K562 (cell line): ENCODE results near the gene LAPTM5. TPM values are rescaled to one million over a fixed set of nuclear protein-coding genes. Genes with fewer than 3 reads are reported as not detected.

Source experiments
- SNIP1 ChIP-seq: fragments of 450-650 bp; IDR thresholded peaks from 2 replicates; pipeline ENCODE4 v1.7.1; 2017; ENCODE audit warnings: low read depth, mild to moderate bottlenecking
- TAF1 ChIP-seq: IDR thresholded peaks from 2 replicates; pipeline ENCODE4 v1.6.1; 2011; ENCODE audit warnings: mild to moderate bottlenecking, low read length, moderate library complexity; ENCODE audit not compliant: insufficient read depth, control insufficient read depth, severe bottlenecking; ENCODE audit errors: extremely low read depth
- XRCC5 ChIP-seq: fragments of 200-400 bp; formaldehyde crosslinking; IDR thresholded peaks from 2 replicates; pipeline ENCODE4 v1.6.1; 2017; ENCODE audit warnings: low read depth, mild to moderate bottlenecking, low read length
- polyA plus RNA-seq, 8 experiments: library from polyadenylated mRNA; depleted of rRNA in 4 of 8; stranded (reverse) in 5 of 8; unstranded in 3 of 8; fragments of >200 nt; fragmentation: Nextera tagmentation in 2 of 8; fragmentation: Illumina TruSeq in 1 of 8; extraction: Ambion mirVana in 2 of 8; extraction: Trizol in 1 of 8; gene quantifications; 2 replicates each; pipeline versions ENCODE4 v1.2.1 to v1.2.3, GENCODE V29; 2011 to 2014; ENCODE audit warnings: inconsistent platforms in 1 of 8, missing spikeins in 1 of 8
- total RNA-seq, 7 experiments: library from RNA; depleted of rRNA in 6 of 7; stranded (reverse); fragments of >200 nt in 6 of 7; fragmentation: Illumina TruSeq in 2 of 7; extraction: Trizol in 2 of 7; gene quantifications; 2 replicates each; pipeline versions ENCODE4 v1.2.1 to v1.2.3, GENCODE V29; 2011 to 2021; ENCODE audit warnings: low replicate concordance in 1 of 7
- TF ChIP-seq, protein P1 (sequence below), 2 experiments: fragments of 450-650 bp in 1 of 2; sonication (generic) in 1 of 2; formaldehyde crosslinking in 1 of 2; IDR thresholded peaks; 2 replicates each; pipeline versions ENCODE4 v1.7.1 to v1.9.0; 2016 to 2022; ENCODE audit warnings: inconsistent platforms in 1 of 2, mild to moderate bottlenecking in 1 of 2, missing genetic modification reagents in 1 of 2
- TF ChIP-seq, protein P2 (sequence below): sonication (generic); formaldehyde crosslinking; IDR thresholded peaks from 2 replicates; pipeline ENCODE4 v1.8.1; 2023; ENCODE audit warnings: mild to moderate bottlenecking, missing genetic modification reagents
- TF ChIP-seq, protein P3 (sequence below), 2 experiments: IDR thresholded peaks in 1 of 2; conservative IDR thresholded peaks in 1 of 2; 2 replicates each; pipeline ENCODE4 v1.6.1; 2016; ENCODE audit warnings: low read depth in 2 of 2, mild to moderate bottlenecking in 1 of 2, missing compliant biosample characterization in 1 of 2, missing genetic modification characterization in 1 of 2, moderate library complexity in 1 of 2
- TF ChIP-seq, protein P4 (sequence below): fragments of 450-650 bp; IDR thresholded peaks from one replicate; pipeline ENCODE4 v1.6.1; 2018; ENCODE audit warnings: mild to moderate bottlenecking, moderate library complexity; ENCODE audit not compliant: partially characterized antibody

Gene LAPTM5
- total and polyA plus RNA-seq, 9 of the 15 experiments (the other 6 are each of a cell fraction or from before 2014, with no cell fraction given) = 2.4 to 47.3 (median 20.3) TPM

DNA sequence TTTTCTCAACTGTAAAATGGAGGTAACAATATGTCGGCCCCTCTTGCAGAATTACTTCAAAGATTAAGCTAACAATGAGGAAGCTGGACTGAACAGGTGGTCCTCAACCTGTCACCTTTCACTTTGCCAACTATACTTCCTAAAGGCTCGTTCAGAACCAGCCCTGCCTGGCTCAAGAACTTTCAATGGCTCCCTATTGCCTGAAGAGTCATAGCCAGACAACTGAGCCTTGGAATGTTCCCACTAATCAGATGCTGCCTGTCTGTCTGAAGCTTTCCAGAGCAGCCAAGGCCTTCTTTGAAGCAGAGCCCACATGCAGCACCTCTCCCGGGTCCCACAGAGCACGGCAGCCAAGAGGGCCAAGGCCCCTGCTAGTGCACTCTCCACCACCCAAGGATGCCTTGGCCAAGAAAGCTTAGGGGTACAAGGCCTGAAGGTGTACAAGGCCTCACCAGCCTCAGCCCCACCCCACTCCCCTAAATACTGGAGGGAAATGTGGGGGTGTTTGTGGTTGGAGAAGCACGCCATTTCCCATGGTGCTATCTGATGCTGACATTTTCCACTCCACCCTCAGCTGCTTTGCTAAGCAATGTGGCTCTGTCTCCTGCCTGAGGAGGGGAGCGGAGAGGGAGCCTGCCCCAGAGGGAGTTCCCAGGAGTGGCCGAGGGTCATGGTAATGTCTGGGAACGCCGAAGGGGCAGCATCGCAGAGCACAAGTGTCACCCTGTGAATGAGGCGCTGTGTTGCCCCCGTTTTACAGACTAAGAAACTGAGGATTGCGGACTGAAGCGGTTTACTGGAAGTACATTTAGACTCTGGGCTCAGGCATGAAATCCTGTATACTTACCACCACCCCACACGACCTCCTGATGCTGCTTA lies 8.2 kb upstream of the LAPTM5 start (continued):
- TF ChIP-seq, protein P1, sequence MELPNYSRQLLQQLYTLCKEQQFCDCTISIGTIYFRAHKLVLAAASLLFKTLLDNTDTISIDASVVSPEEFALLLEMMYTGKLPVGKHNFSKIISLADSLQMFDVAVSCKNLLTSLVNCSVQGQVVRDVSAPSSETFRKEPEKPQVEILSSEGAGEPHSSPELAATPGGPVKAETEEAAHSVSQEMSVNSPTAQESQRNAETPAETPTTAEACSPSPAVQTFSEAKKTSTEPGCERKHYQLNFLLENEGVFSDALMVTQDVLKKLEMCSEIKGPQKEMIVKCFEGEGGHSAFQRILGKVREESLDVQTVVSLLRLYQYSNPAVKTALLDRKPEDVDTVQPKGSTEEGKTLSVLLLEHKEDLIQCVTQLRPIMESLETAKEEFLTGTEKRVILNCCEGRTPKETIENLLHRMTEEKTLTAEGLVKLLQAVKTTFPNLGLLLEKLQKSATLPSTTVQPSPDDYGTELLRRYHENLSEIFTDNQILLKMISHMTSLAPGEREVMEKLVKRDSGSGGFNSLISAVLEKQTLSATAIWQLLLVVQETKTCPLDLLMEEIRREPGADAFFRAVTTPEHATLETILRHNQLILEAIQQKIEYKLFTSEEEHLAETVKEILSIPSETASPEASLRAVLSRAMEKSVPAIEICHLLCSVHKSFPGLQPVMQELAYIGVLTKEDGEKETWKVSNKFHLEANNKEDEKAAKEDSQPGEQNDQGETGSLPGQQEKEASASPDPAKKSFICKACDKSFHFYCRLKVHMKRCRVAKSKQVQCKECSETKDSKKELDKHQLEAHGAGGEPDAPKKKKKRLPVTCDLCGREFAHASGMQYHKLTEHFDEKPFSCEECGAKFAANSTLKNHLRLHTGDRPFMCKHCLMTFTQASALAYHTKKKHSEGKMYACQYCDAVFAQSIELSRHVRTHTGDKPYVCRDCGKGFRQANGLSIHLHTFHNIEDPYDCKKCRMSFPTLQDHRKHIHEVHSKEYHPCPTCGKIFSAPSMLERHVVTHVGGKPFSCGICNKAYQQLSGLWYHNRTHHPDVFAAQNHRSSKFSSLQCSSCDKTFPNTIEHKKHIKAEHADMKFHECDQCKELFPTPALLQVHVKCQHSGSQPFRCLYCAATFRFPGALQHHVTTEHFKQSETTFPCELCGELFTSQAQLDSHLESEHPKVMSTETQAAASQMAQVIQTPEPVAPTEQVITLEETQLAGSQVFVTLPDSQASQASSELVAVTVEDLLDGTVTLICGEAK (IDR thresholded peaks at IDR 0.05) = no peak
- TF ChIP-seq, protein P1 (CRISPR knock-in tag; IDR thresholded peaks at IDR 0.05) = no peak
- TF ChIP-seq, protein P2, sequence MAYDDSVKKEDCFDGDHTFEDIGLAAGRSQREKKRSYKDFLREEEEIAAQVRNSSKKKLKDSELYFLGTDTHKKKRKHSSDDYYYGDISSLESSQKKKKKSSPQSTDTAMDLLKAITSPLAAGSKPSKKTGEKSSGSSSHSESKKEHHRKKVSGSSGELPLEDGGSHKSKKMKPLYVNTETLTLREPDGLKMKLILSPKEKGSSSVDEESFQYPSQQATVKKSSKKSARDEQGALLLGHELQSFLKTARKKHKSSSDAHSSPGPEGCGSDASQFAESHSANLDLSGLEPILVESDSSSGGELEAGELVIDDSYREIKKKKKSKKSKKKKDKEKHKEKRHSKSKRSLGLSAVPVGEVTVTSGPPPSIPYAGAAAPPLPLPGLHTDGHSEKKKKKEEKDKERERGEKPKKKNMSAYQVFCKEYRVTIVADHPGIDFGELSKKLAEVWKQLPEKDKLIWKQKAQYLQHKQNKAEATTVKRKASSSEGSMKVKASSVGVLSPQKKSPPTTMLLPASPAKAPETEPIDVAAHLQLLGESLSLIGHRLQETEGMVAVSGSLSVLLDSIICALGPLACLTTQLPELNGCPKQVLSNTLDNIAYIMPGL (CRISPR knock-in tag) = no peak
- TF ChIP-seq, protein P3, sequence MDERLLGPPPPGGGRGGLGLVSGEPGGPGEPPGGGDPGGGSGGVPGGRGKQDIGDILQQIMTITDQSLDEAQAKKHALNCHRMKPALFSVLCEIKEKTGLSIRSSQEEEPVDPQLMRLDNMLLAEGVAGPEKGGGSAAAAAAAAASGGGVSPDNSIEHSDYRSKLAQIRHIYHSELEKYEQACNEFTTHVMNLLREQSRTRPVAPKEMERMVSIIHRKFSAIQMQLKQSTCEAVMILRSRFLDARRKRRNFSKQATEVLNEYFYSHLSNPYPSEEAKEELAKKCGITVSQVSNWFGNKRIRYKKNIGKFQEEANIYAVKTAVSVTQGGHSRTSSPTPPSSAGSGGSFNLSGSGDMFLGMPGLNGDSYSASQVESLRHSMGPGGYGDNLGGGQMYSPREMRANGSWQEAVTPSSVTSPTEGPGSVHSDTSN (CRISPR knock-in tag; IDR thresholded peaks at IDR 0.05; ENCODE audit: low read depth) = no peak
- TF ChIP-seq, protein P3 (tag; conservative IDR thresholded peaks at IDR 0.05; ENCODE audit: low read depth) = no peak
- TF ChIP-seq XRCC5 (0 out of 2 replicates have a peak, but pooled peaks have one; percentile 20), SNIP1 (no peak), TAF1 (no peak)
- TF ChIP-seq, protein P4, sequence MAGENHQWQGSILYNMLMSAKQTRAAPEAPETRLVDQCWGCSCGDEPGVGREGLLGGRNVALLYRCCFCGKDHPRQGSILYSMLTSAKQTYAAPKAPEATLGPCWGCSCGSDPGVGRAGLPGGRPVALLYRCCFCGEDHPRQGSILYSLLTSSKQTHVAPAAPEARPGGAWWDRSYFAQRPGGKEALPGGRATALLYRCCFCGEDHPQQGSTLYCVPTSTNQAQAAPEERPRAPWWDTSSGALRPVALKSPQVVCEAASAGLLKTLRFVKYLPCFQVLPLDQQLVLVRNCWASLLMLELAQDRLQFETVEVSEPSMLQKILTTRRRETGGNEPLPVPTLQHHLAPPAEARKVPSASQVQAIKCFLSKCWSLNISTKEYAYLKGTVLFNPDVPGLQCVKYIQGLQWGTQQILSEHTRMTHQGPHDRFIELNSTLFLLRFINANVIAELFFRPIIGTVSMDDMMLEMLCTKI = no peak
